ENCODE data around the gene CGB8.
"Not testable (repeated sequence)": the region's sequence is repeated elsewhere in the genome, so short reads cannot be mapped to it uniquely, and the experiment has no call there.

- TF ChIP-seq RAD21 (conservative IDR thresholded peaks at IDR 0.05 in 1 of 2, IDR thresholded peaks at IDR 0.05 in 1 of 2); CTCF (IDR thresholded peaks at IDR 0.05); CHD2 (IDR thresholded peaks at IDR 0.05; ENCODE audit: low read length, partially characterized antibody); HMGXB4 (CRISPR knock-in tag; IDR thresholded peaks at IDR 0.05; ENCODE audit: borderline replicate concordance); POLR2A (IDR thresholded peaks at IDR 0.05; ENCODE audit: low read length); EP300 (IDR thresholded peaks at IDR 0.05); FOSL2 (IDR thresholded peaks at IDR 0.05); FOSL2 (CRISPR knock-in tag; IDR thresholded peaks at IDR 0.05); E2F6 (IDR thresholded peaks at IDR 0.05; ENCODE audit: borderline replicate concordance, low read depth); BCL3 (IDR thresholded peaks at IDR 0.05); CBX8 (IDR thresholded peaks at IDR 0.05); FOXS1 (CRISPR knock-in tag; IDR thresholded peaks at IDR 0.05); JUN (IDR thresholded peaks at IDR 0.05); BHLHE40 (IDR thresholded peaks at IDR 0.05; ENCODE audit: low read depth, low read length): not testable (repeated sequence)
These were observed 5.4 kb downstream of the CGB8 start, which contains the start of gene CGB5 for GRCh38 chr19:49043548-49043947.

Data from A549 (cell line).